Activated CD4-positive, alpha-beta T cell treated with anti-CD3 and anti-CD28 coated beads, Interleukin-2, amount 10 ng/mL, durations not matched to agents 24 days and 14 days (primary cell): Measurements from ENCODE around the gene CACFD1. TPM values are rescaled to one million over a fixed set of nuclear protein-coding genes. Genes with fewer than 3 reads are reported as not detected.
A peak's percentile ranks its signal among the peaks of the same experiment; 100 is the strongest.

Experiments
- DNase-seq: peaks from one replicate; pipeline ENCODE4 v3.0.0; 2022
- H3K27ac Mint-ChIP-seq: one replicate; pipeline ENCODE4 v1.8.0; 2022; ENCODE audit warnings: mild to moderate bottlenecking, mixed read lengths
- H3K27me3 Mint-ChIP-seq: one replicate; pipeline ENCODE4 v1.8.0; 2022; ENCODE audit warnings: mixed read lengths
- H3K36me3 Mint-ChIP-seq: one replicate; pipeline ENCODE4 v1.8.0; 2022; ENCODE audit warnings: low read depth, mild to moderate bottlenecking, mixed read lengths
- H3K4me1 Mint-ChIP-seq: one replicate; pipeline ENCODE4 v1.8.0; 2021; ENCODE audit warnings: mixed read lengths
- H3K4me3 Mint-ChIP-seq: one replicate; pipeline ENCODE4 v1.8.0; 2022; ENCODE audit warnings: mild to moderate bottlenecking, moderate library complexity, mixed read lengths
- H3K9me3 Mint-ChIP-seq: one replicate; pipeline ENCODE4 v1.8.0; 2021; ENCODE audit warnings: mixed read lengths
- intact Hi-C: fragments of 100-400 bp; cut with micrococcal nuclease; formaldehyde crosslinking; loops from one replicate; pipeline ENCODE4 v1.15.1; 2023
- total RNA-seq: library from RNA; stranded (reverse); gene quantifications from 2 replicates; pipeline ENCODE4 v1.2.3, GENCODE V29; 2022

Gene CACFD1
- total RNA-seq, result 0.40 and 0.70 TPM in 2 replicates

- intact Hi-C loops, result loop anchor here (1.0 to 5.0 kb wide), 4 partner anchors 20 to 89 kb away; partner anchors contain the start of genes ADAMTS13, SLC2A6, STKLD1 and SURF4
- H3K4me3 Mint-ChIP-seq, result peak within 1 kb of the TSS; percentile 95
- H3K27me3 Mint-ChIP-seq, result peaks cover 14% of the 10 kb centered on the region
- H3K4me1 Mint-ChIP-seq, result peaks cover 6% of the 10 kb centered on the region
- peak; percentile 96 for DNase-seq
- H3K27ac Mint-ChIP-seq, result peak within 1 kb of the TSS; percentile 87
- H3K36me3 Mint-ChIP-seq, result peaks cover 1% of the 10 kb centered on the region
- no peaks in the 10 kb centered on the region for H3K9me3 Mint-ChIP-seq
Observed at GRCh38 chr9:133459476-133460404, at the start of gene CACFD1. Gene CACFD1 (plus strand): TSS chr9:133459978. CDS start chr9:133460067, 89 bp downstream.

- no peak for DNase-seq
- intact Hi-C loops, result loop anchor here (5.0 kb wide), 2 partner anchors 58 to 62 kb away; partner anchors contain the start of genes SLC2A6, SURF1 and SURF2
- Mint-ChIP-seq H3K27ac (no peak overlapping the region), H3K9me3 (no peaks in the 10 kb centered on the region), H3K36me3 (peaks cover 52% of the 10 kb centered on the region), H3K4me3 (no peak overlapping the region), H3K27me3 (no peaks in the 10 kb centered on the region), H3K4me1 (peaks cover 34% of the 10 kb centered on the region)
Observed at GRCh38 chr9:133415170-133415569, 44.6 kb upstream of the CACFD1 start.

GRCh38 chr9:133417541-133418461 lies 42.0 kb upstream of the CACFD1 start, which contains the start of gene REXO4:
Gene REXO4 (minus strand): TSS chr9:133418010. CDS start chr9:133417844, 166 bp downstream.
- Mint-ChIP-seq H3K9me3 (no peaks in the 10 kb centered on the region), H3K4me1 (peaks cover 44% of the 10 kb centered on the region), H3K27me3 (no peaks in the 10 kb centered on the region), H3K36me3 (peaks cover 38% of the 10 kb centered on the region), H3K27ac (peak within 1 kb of the TSS; percentile 94), H3K4me3 (peak within 1 kb of the TSS; percentile 88)
- peak; percentile 96 for DNase-seq
- intact Hi-C loops, result loop anchor here (1.0 to 5.0 kb wide), 4 partner anchors 42 to 82 kb away; partner anchors contain the start of genes SLC2A6, STKLD1, SURF1 and SURF2

- DNase-seq, result no peak
- peak overlapping the region; percentile 76 for H3K27ac Mint-ChIP-seq
- no peaks in the 10 kb centered on the region for H3K9me3 Mint-ChIP-seq
- peaks cover 43% of the 10 kb centered on the region for H3K4me1 Mint-ChIP-seq
- no peaks in the 10 kb centered on the region for H3K27me3 Mint-ChIP-seq
- intact Hi-C loops, result loop anchor here (5.0 kb wide), 2 partner anchors 58 to 62 kb away; partner anchors contain the start of genes SLC2A6, SURF1 and SURF2
- peaks cover 29% of the 10 kb centered on the region for H3K36me3 Mint-ChIP-seq
- H3K4me3 Mint-ChIP-seq, result peak overlapping the region; percentile 88
Observed at GRCh38 chr9:133419005-133419404, 40.8 kb upstream of the CACFD1 start.

- Mint-ChIP-seq H3K4me1 (peaks cover 35% of the 10 kb centered on the region), H3K4me3 (no peak overlapping the region), H3K27me3 (no peaks in the 10 kb centered on the region), H3K9me3 (no peaks in the 10 kb centered on the region), H3K27ac (peak overlapping the region; percentile 48), H3K36me3 (peaks cover 17% of the 10 kb centered on the region)
- DNase-seq, result no peak
- intact Hi-C loops, result loop anchor here (5.0 kb wide), 1 partner anchor 37 kb away; the partner anchor contains the start of gene CACFD1
Observed at GRCh38 chr9:133420392-133420827, 39.4 kb upstream of the CACFD1 start.

- Mint-ChIP-seq H3K27ac (peak within 1 kb of the TSS; percentile 82), H3K9me3 (no peaks in the 10 kb centered on the region), H3K4me1 (peaks cover 22% of the 10 kb centered on the region), H3K36me3 (peaks cover 7% of the 10 kb centered on the region), H3K27me3 (peaks cover 5% of the 10 kb centered on the region), H3K4me3 (peak within 1 kb of the TSS; percentile 33)
- peak; percentile 75 for DNase-seq
- intact Hi-C loops, result loop anchor here (5.0 kb wide), 1 partner anchor 35 kb away; the partner anchor contains the start of gene CACFD1
Observed at GRCh38 chr9:133421615-133422542, 37.9 kb upstream of the CACFD1 start, which contains the start of gene ADAMTS13. Gene ADAMTS13 (plus strand): TSS chr9:133422367. CDS start chr9:133422444, 77 bp downstream.

GRCh38 chr9:133423216-133423615 lies 36.6 kb upstream of the CACFD1 start:
- no peak for DNase-seq
- H3K36me3 Mint-ChIP-seq, result no peaks in the 10 kb centered on the region
- no peak overlapping the region for H3K27ac Mint-ChIP-seq
- H3K4me3 Mint-ChIP-seq, result no peak overlapping the region
- peaks cover 18% of the 10 kb centered on the region for H3K27me3 Mint-ChIP-seq
- H3K4me1 Mint-ChIP-seq, result peaks cover 24% of the 10 kb centered on the region
- no peaks in the 10 kb centered on the region for H3K9me3 Mint-ChIP-seq
- intact Hi-C loops, result loop anchor here (5.0 kb wide), 1 partner anchor 34 kb away; the partner anchor contains the start of gene CACFD1

- H3K4me1 Mint-ChIP-seq, result peaks cover 15% of the 10 kb centered on the region
- intact Hi-C loops, result loop anchor here (5.0 kb wide), 1 partner anchor 33 kb away; the partner anchor contains the start of gene CACFD1
- no peak for DNase-seq
- H3K36me3 Mint-ChIP-seq, result no peaks in the 10 kb centered on the region
- peaks cover 19% of the 10 kb centered on the region for H3K27me3 Mint-ChIP-seq
- H3K4me3 Mint-ChIP-seq, result no peak overlapping the region
- no peak overlapping the region for H3K27ac Mint-ChIP-seq
- no peaks in the 10 kb centered on the region for H3K9me3 Mint-ChIP-seq
Observed at GRCh38 chr9:133424187-133424586, 35.6 kb upstream of the CACFD1 start.

GRCh38 chr9:133425049-133425632 lies 34.6 kb upstream of the CACFD1 start:
- no peaks in the 10 kb centered on the region for H3K36me3 Mint-ChIP-seq
- DNase-seq, result no peak
- H3K27ac Mint-ChIP-seq, result no peak overlapping the region
- peaks cover 13% of the 10 kb centered on the region for H3K4me1 Mint-ChIP-seq
- intact Hi-C loops, result no loop called here
- H3K27me3 Mint-ChIP-seq, result peaks cover 23% of the 10 kb centered on the region
- H3K4me3 Mint-ChIP-seq, result no peak overlapping the region
- no peaks in the 10 kb centered on the region for H3K9me3 Mint-ChIP-seq

- Mint-ChIP-seq H3K4me3 (no peak overlapping the region), H3K36me3 (no peaks in the 10 kb centered on the region), H3K27ac (no peak overlapping the region), H3K27me3 (peaks cover 26% of the 10 kb centered on the region), H3K4me1 (peaks cover 11% of the 10 kb centered on the region), H3K9me3 (no peaks in the 10 kb centered on the region)
- intact Hi-C loops, result no loop called here
- no peak for DNase-seq
Observed at GRCh38 chr9:133426011-133426410, 33.8 kb upstream of the CACFD1 start.

- no peak overlapping the region for H3K4me3 Mint-ChIP-seq
- intact Hi-C loops, result no loop called here
- H3K36me3 Mint-ChIP-seq, result no peaks in the 10 kb centered on the region
- H3K27me3 Mint-ChIP-seq, result peaks cover 26% of the 10 kb centered on the region
- no peaks in the 10 kb centered on the region for H3K9me3 Mint-ChIP-seq
- DNase-seq, result no peak
- H3K4me1 Mint-ChIP-seq, result peaks cover 4% of the 10 kb centered on the region
- no peak overlapping the region for H3K27ac Mint-ChIP-seq
Observed at GRCh38 chr9:133427658-133428348, 32.0 kb upstream of the CACFD1 start.
